Measurements from ENCODE around the gene DUT.

DNA sequence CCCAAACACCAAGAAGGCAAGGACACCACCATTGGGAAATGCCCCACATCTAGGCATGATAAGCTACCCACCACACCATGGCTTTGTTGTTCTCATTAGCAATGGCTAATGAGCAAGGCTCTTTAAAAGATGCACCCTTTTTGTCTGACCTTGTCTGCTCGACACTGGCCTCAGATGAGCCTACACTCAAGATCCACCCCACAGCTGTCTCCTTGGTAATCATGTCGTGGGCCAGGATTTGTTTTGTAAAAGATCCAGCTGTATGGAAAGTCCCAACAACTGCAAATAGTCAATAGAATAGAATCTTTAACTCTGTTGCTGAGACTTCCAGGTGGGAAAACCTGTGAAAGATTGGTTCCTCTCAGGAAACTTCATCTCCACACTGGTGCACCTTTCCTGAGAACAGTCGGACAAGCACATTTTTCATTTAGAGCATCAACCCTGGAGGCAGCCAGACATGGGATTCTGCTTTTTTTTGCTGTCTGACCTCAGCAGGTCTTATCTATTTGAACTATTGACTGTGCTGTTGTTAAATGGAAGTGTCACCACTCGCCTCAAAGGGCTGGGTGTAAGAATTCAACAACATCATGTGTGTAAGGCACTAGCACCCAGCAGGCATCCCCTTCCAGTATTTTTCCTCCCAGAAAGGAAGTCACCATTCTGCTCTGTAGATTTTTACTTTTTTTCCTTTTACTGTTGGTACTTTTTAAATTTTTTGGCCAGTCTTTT lies 35.5 kb downstream of the DUT start:
- TF ChIP-seq, protein P1, sequence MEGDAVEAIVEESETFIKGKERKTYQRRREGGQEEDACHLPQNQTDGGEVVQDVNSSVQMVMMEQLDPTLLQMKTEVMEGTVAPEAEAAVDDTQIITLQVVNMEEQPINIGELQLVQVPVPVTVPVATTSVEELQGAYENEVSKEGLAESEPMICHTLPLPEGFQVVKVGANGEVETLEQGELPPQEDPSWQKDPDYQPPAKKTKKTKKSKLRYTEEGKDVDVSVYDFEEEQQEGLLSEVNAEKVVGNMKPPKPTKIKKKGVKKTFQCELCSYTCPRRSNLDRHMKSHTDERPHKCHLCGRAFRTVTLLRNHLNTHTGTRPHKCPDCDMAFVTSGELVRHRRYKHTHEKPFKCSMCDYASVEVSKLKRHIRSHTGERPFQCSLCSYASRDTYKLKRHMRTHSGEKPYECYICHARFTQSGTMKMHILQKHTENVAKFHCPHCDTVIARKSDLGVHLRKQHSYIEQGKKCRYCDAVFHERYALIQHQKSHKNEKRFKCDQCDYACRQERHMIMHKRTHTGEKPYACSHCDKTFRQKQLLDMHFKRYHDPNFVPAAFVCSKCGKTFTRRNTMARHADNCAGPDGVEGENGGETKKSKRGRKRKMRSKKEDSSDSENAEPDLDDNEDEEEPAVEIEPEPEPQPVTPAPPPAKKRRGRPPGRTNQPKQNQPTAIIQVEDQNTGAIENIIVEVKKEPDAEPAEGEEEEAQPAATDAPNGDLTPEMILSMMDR (IDR thresholded peaks at IDR 0.05; ENCODE audit: poor library complexity): no peak
- TF ChIP-seq EZH2phosphoT487 (IDR thresholded peaks at IDR 0.05; ENCODE audit: low read depth, severe bottlenecking, unreplicated experiment): no peak
